GM12864 (cell line): ENCODE results near the gene PLEK2.

Experiments used
- DNase-seq: peaks from one replicate; pipeline ENCODE4 v3.0.0-alpha.2; 2011; ENCODE audit warnings: low read depth
- H3K4me3 ChIP-seq: 2 replicates; pipeline ENCODE4 v1.5.1; 2011; ENCODE audit warnings: mild to moderate bottlenecking, low read depth, low read length, control low read depth
- TF ChIP-seq, protein P1 (sequence below): IDR thresholded peaks from 2 replicates; pipeline ENCODE4 v1.5.1; 2011; ENCODE audit warnings: low read depth, mild to moderate bottlenecking, moderate library complexity, low read length, control low read depth, inconsistent platforms; ENCODE audit errors: missing control alignments

PLEK2 gene

DNA sequence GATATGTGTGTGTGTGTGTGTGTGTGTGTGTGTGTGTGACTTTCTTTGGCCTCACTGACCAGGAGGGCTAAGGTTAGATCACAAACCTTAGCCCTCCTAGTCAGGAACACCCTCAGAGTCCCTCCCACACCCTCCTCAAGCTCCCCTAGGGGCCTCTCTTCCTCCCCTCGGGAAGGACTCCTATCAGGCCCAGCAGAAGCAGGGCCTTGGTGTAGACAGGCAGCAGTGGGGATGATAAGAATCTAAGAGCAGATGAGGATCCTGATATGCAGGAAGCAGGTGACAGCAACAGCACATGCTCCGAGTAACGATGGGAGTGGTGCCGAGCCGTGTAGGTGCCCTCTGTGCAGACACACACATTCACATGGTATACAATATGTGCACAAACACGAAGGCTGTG is 20.7 kb downstream of the PLEK2 start:
- DNase-seq = no peak
- TF ChIP-seq, protein P1, sequence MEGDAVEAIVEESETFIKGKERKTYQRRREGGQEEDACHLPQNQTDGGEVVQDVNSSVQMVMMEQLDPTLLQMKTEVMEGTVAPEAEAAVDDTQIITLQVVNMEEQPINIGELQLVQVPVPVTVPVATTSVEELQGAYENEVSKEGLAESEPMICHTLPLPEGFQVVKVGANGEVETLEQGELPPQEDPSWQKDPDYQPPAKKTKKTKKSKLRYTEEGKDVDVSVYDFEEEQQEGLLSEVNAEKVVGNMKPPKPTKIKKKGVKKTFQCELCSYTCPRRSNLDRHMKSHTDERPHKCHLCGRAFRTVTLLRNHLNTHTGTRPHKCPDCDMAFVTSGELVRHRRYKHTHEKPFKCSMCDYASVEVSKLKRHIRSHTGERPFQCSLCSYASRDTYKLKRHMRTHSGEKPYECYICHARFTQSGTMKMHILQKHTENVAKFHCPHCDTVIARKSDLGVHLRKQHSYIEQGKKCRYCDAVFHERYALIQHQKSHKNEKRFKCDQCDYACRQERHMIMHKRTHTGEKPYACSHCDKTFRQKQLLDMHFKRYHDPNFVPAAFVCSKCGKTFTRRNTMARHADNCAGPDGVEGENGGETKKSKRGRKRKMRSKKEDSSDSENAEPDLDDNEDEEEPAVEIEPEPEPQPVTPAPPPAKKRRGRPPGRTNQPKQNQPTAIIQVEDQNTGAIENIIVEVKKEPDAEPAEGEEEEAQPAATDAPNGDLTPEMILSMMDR = no peak
- no peak overlapping the region for H3K4me3 ChIP-seq

DNA sequence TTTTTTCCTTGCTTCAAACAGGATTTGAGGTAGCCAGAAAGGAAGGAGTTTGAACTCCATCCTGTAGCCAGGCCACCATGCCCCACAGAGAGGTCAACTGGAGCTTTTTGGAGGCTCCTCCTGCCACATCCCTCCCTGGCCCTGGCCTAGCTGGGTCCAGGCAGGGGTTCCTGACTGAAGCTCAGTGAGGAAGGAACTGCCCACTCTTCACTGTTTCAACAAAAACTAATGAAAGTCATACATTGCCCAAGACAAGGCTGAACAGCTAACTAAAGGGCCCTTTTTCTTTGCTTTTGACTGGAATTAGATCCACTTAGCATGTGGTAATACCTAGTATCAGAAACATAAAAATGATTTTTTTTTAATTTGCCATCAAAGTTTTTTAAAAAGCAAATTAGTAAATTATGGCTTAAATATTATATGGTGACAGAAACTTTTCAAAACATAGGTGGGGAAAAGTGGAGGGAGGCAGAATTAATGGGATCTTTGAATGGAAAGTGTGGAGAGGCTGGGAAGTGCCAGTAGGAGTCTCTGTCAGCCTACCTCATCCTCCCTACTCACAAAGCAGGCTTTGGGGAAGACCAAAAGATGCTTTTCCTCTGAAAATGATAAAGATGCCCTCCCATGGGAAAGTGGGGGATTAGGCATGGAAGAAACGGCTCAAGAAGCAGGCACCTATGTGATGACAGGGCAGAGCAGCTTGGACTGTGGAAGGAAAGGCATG is 22.0 kb downstream of the PLEK2 start:
- TF ChIP-seq, protein P1 = no peak
- no peak for DNase-seq
- no peak overlapping the region for H3K4me3 ChIP-seq

DNA sequence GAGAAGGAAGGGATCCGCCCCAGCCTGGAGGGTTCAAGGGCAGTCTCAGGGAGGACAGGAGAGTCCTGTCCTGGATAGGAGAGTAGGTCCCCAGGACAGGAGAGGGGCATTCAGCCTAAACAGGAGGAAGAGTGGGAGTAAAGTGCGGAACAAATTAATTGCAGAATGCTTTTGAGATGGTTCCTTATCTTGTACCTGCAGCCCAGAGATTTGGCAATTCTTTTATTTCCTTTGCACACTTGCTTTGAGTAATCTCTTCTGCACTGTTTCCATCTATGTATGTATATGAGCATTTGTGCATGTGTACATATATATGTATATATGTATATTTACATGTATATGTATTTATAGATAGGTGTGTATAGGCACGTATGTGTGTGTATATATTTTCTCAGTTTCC is 22.7 kb downstream of the PLEK2 start:
- DNase-seq = no peak
- H3K4me3 ChIP-seq = no peak overlapping the region
- TF ChIP-seq, protein P1 = no peak

DNA sequence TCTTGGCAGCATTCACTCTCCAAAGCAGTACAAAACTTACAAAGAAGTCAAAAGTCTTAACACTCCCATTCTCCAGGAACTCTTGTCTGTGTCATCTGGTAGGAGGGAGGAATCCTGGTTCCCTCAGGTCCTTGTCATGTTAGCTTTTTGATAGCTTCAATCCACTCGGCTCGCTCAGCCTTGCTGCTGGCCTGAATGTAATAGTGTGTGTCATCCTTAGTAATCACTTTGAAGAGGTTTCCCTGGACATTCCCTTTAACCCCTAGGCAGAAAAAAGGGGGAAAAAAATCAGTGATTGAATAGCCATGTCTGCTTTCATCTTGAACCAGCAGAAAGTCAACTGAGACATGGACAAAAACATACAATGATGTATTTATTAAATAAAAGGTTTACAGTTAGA is 24.8 kb downstream of the PLEK2 start:
- TF ChIP-seq, protein P1 = no peak
- no peak for DNase-seq

DNA sequence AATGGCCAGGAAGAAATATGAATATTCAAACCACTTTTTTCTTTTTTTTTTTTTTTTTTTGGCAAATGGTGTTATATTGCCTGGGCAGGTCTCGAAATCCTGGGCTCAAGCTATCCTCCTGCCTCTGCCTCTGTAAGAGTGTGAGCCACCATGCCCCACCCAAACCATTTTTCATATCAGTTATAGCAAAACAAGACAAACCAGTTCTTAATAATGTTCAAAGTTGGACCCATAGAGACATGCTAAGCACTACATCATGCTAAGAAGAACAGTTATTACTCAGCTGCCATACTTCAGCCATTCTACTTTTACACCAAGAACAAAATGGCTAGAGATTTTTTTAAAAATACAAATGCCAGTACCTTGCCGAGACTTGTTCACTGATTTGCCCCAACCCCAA is 26.3 kb downstream of the PLEK2 start:
- no peak for DNase-seq
- TF ChIP-seq, protein P1 = no peak

More for the DNA sequence above, 24.8 kb downstream of the PLEK2 start:
- H3K4me3 ChIP-seq = no peak overlapping the region

DNA sequence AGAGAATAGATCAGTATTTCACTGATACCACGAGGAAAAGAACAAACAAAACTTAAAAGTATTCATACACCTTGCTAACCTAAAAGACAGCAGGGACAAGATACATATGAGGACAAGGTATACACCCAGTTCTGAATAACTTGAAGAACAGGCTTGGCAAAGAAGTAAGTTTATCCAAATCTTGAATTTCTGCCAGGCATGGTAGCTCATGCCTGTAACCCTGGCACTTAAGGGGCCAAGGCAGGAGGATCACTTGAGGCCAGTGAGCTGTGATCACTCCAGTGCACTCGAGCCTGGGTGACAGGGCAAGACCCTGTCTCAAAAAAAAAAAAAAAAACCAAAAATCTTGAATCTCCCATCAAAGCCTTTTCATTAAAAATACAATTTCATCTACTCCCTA is 26.8 kb downstream of the PLEK2 start:
- H3K4me3 ChIP-seq = no peak overlapping the region
- TF ChIP-seq, protein P1 = no peak
- no peak for DNase-seq

More for the DNA sequence above, 26.3 kb downstream of the PLEK2 start:
- H3K4me3 ChIP-seq = no peak overlapping the region

DNA sequence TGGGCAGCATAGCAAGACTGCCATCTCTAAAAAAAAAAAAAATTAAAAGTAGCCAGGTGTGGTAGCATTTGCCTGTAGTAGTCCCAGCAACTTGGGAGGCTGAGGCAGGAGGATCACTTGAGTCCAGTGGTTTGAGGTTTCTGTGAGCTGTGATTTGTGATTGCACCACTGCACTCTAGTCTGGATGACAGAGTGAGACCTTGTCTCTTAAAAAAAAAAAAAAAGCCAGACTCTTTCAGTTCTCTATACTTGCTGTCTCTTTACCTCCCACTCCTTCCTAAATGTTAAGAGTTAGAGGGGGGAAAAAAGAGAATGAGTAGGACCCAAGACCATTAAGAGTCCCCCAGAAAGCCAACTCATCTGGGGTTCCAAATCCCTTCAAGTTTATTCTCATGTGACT is 34.0 kb downstream of the PLEK2 start:
- H3K4me3 ChIP-seq = no peak overlapping the region
- DNase-seq = no peak
- TF ChIP-seq, protein P1 = no peak
